H9 (cell line): ENCODE data around the gene LSS. TPM values are rescaled to one million over a fixed set of nuclear protein-coding genes. Genes with fewer than 3 reads are reported as not detected.

ENCODE experiments used
- DNase-seq: peaks from one replicate; pipeline ENCODE4 v3.0.0-alpha.2; 2017
- H2AFZ ChIP-seq: one replicate; pipeline ENCODE4 v1.6.1; 2013; ENCODE audit warnings: mild to moderate bottlenecking, low read length, control low read depth, moderate library complexity
- H2AK5ac ChIP-seq: 2 replicates; pipeline ENCODE4 v1.6.1; 2013; ENCODE audit warnings: low read length, control low read depth, mixed read lengths; ENCODE audit not compliant: insufficient read length
- H2BK120ac ChIP-seq: one replicate; pipeline ENCODE4 v1.6.1; 2013; ENCODE audit warnings: low read depth, mild to moderate bottlenecking, low read length, control low read depth, inconsistent platforms; ENCODE audit not compliant: poor library complexity, severe bottlenecking
- H2BK12ac ChIP-seq: 2 replicates; pipeline ENCODE4 v1.6.1; 2013; ENCODE audit warnings: low read length, control low read depth, mixed read lengths, low read depth; ENCODE audit not compliant: insufficient read length
- H2BK15ac ChIP-seq: 2 replicates; pipeline ENCODE4 v1.6.1; 2013; ENCODE audit warnings: low read depth, low read length, control low read depth
- H2BK20ac ChIP-seq: one replicate; pipeline ENCODE4 v1.6.1; 2013; ENCODE audit warnings: low read depth, mild to moderate bottlenecking, low read length, control low read depth, inconsistent platforms; ENCODE audit not compliant: poor library complexity, severe bottlenecking
- H2BK5ac ChIP-seq: 2 replicates; pipeline ENCODE4 v1.6.1; 2013; ENCODE audit warnings: low read length, control low read depth, mixed read lengths; ENCODE audit not compliant: insufficient read length
- H3K14ac ChIP-seq: 2 replicates; pipeline ENCODE4 v1.6.1; 2013; ENCODE audit warnings: low read length, control low read depth; ENCODE audit not compliant: insufficient read depth
- H3K18ac ChIP-seq: 2 replicates; pipeline ENCODE4 v1.6.1; 2013; ENCODE audit warnings: low read depth, mild to moderate bottlenecking, mixed read lengths, low read length, control low read depth; ENCODE audit not compliant: insufficient read length
- H3K23ac ChIP-seq: 2 replicates; pipeline ENCODE4 v1.6.1; 2013; ENCODE audit warnings: low read length, control low read depth, mixed read lengths, low read depth; ENCODE audit not compliant: insufficient read length
- H3K23me2 ChIP-seq: 2 replicates; pipeline ENCODE4 v1.6.1; 2013; ENCODE audit warnings: low read depth, mild to moderate bottlenecking, mixed read lengths, low read length, control low read depth; ENCODE audit not compliant: insufficient read length, poor library complexity, severe bottlenecking
- H3K27ac ChIP-seq: 2 replicates; pipeline ENCODE4 v1.5.1; 2013; ENCODE audit warnings: low read length, control low read depth, mixed read lengths, low read depth; ENCODE audit not compliant: insufficient read length
- H3K27me3 ChIP-seq: 2 replicates; pipeline ENCODE4 v1.6.1; 2013; ENCODE audit warnings: low read length, control low read depth, inconsistent platforms; ENCODE audit not compliant: insufficient read depth
- H3K4ac ChIP-seq: 2 replicates; pipeline ENCODE4 v1.6.1; 2013; ENCODE audit warnings: low read depth, mild to moderate bottlenecking, control low read depth, inconsistent platforms, low read length, moderate library complexity
- H3K4me1 ChIP-seq: 2 replicates; pipeline ENCODE4 v1.6.1; 2013; ENCODE audit warnings: low read length, control low read depth, inconsistent platforms; ENCODE audit not compliant: insufficient read depth
- H3K4me2 ChIP-seq: 2 replicates; pipeline ENCODE4 v1.6.1; 2013; ENCODE audit warnings: low read length, control low read depth, mixed read lengths; ENCODE audit not compliant: insufficient read length, insufficient read depth
- H3K56ac ChIP-seq: 2 replicates; pipeline ENCODE4 v1.6.1; 2013; ENCODE audit warnings: low read depth, mild to moderate bottlenecking, mixed read lengths, low read length, control low read depth; ENCODE audit not compliant: insufficient read length
- H3K79me1 ChIP-seq: 2 replicates; pipeline ENCODE4 v1.6.1; 2013; ENCODE audit warnings: low read depth, mild to moderate bottlenecking, moderate library complexity, low read length, control low read depth, inconsistent platforms; ENCODE audit not compliant: insufficient read depth, poor library complexity, severe bottlenecking
- H3K79me2 ChIP-seq: 2 replicates; pipeline ENCODE4 v1.6.1; 2013; ENCODE audit warnings: low read length, control low read depth, inconsistent platforms; ENCODE audit not compliant: insufficient read depth
- H3K9ac ChIP-seq: 2 replicates; pipeline ENCODE4 v1.6.1; 2013; ENCODE audit warnings: low read length, control low read depth, mixed read lengths; ENCODE audit not compliant: insufficient read length; ENCODE audit errors: extremely low read depth
- H3K9me3 ChIP-seq: one replicate; pipeline ENCODE4 v1.6.1; 2013; ENCODE audit warnings: low read depth, low read length, inconsistent platforms; ENCODE audit not compliant: control insufficient read depth
- H3T11ph ChIP-seq: one replicate; pipeline ENCODE4 v1.6.1; 2013; ENCODE audit warnings: mild to moderate bottlenecking, low read length, control low read depth, inconsistent platforms
- H4K20me1 ChIP-seq: one replicate; pipeline ENCODE4 v1.6.1; 2013; ENCODE audit not compliant: control insufficient read depth, insufficient read length, insufficient read depth
- H4K5ac ChIP-seq: 2 replicates; pipeline ENCODE4 v1.6.1; 2013; ENCODE audit warnings: low read depth, mild to moderate bottlenecking, mixed read lengths, low read length, control low read depth; ENCODE audit not compliant: insufficient read length
- H4K8ac ChIP-seq: replicated peaks from 2 replicates; pipeline ENCODE4 v1.6.1; 2013; ENCODE audit warnings: low read length, control low read depth, mixed read lengths, low read depth; ENCODE audit not compliant: insufficient read length
- H4K91ac ChIP-seq: 2 replicates; pipeline ENCODE4 v1.6.1; 2013; ENCODE audit warnings: low read depth, mild to moderate bottlenecking, moderate library complexity, mixed read lengths, low read length, control low read depth; ENCODE audit not compliant: insufficient read length
- H3K27ac Mint-ChIP-seq, 3 experiments: 2 replicates in 2 of 3; 3 replicates in 1 of 3; pipeline ENCODE4 v1.8.0; 2020 to 2021; ENCODE audit warnings: mixed read lengths in 3 of 3, mild to moderate bottlenecking in 1 of 3, moderate library complexity in 1 of 3
- H3K27me3 Mint-ChIP-seq: 2 replicates; pipeline ENCODE4 v1.8.0; 2021; ENCODE audit warnings: low read depth, mild to moderate bottlenecking, moderate library complexity, mixed read lengths
- H3K36me3 Mint-ChIP-seq, 3 experiments: 2 replicates in 2 of 3; 3 replicates in 1 of 3; pipeline ENCODE4 v1.8.0; 2020 to 2021; ENCODE audit warnings: low read depth in 3 of 3, mixed read lengths in 3 of 3; ENCODE audit not compliant: insufficient read depth in 1 of 3
- H3K4me1 Mint-ChIP-seq, 2 experiments: 2 replicates each; pipeline ENCODE4 v1.8.0; 2020; ENCODE audit warnings: mixed read lengths in 2 of 2
- H3K4me3 Mint-ChIP-seq, 2 experiments: 2 replicates in 1 of 2; 3 replicates in 1 of 2; pipeline ENCODE4 v1.8.0; 2020 to 2021; ENCODE audit warnings: mild to moderate bottlenecking in 2 of 2, mixed read lengths in 2 of 2, moderate library complexity in 1 of 2
- H3K9me3 Mint-ChIP-seq, 2 experiments: 2 replicates in 1 of 2; 3 replicates in 1 of 2; pipeline ENCODE4 v1.8.0; 2020; ENCODE audit warnings: mild to moderate bottlenecking in 2 of 2, mixed read lengths in 2 of 2, moderate library complexity in 1 of 2
- WGBS: extraction: QIAGEN DNeasy Blood & Tissue Kit; methylation state at CpG from one replicate; pipeline ENCODE4 v1.1.7; 2013; ENCODE audit warnings: missing lambda C conversion rate, low lambda C conversion rate, mixed read lengths; ENCODE audit not compliant: insufficient read length; ENCODE audit errors: extremely low coverage; 5-methylcytosine and 5-hydroxymethylcytosine counted together
- total RNA-seq: library from RNA; stranded (reverse); gene quantifications from 2 replicates; pipeline ENCODE4 v1.2.1, GENCODE V29; 2021
- TF ChIP-seq, protein P1 (sequence below): fragments of 200-600 bp; sonication (generic); conservative IDR thresholded peaks from 3 replicates; pipeline ENCODE4 v1.8.0; 2021; ENCODE audit warnings: antibody characterized with exemption, mild to moderate bottlenecking

Gene LSS
- total RNA-seq, 1 experiment from 2014 or later: 69.2 TPM

GRCh38 chr21:46139686-46140085 is 88.9 kb downstream of the LSS start:
- Histone ChIP-seq H2BK12ac (no peak overlapping the region), H3K23me2 (no peaks in the 10 kb centered on the region), H3K9me3 (no peaks in the 10 kb centered on the region), H3K27ac (no peak overlapping the region), H4K91ac (no peak overlapping the region), H3K79me2 (no peaks in the 10 kb centered on the region), H4K8ac (no peak overlapping the region), H3K4me2 (peak overlapping the region; percentile 29), H3T11ph (no peak overlapping the region), H3K4ac (no peak overlapping the region), H2BK5ac (no peak overlapping the region), H4K5ac (no peak overlapping the region), H2AK5ac (no peak overlapping the region), H2AFZ (no peak overlapping the region), H3K9ac (no peak overlapping the region), H3K79me1 (no peaks in the 10 kb centered on the region), H2BK120ac (no peak overlapping the region), H3K23ac (no peak overlapping the region), H3K4me1 (no peaks in the 10 kb centered on the region), H3K14ac (no peak overlapping the region), H3K27me3 (no peaks in the 10 kb centered on the region; the same call in 1 of the 2 replicates), H2BK15ac (no peak overlapping the region), H3K56ac (no peak overlapping the region), H4K20me1 (no peaks in the 10 kb centered on the region), H2BK20ac (no peak overlapping the region), H3K18ac (no peak overlapping the region)
- H3K4me3 Mint-ChIP-seq: no peak overlapping the region; a peak in 1 of 5 replicates
- peaks cover 7 to 8% (median 7%) of the 10 kb centered on the region in 3 experiments; a peak in 5 of 7 replicates for H3K36me3 Mint-ChIP-seq
- no peak for DNase-seq
- no CpG with 5 or more reads among the region's 15 CpGs for WGBS
- H3K27me3 Mint-ChIP-seq: peaks cover 37% of the 10 kb centered on the region
- no peak overlapping the region for H3K27ac Mint-ChIP-seq
- peaks cover 1% of the 10 kb centered on the region in 2 experiments; a peak in 1 of 5 replicates for H3K9me3 Mint-ChIP-seq
- TF ChIP-seq, protein P1, sequence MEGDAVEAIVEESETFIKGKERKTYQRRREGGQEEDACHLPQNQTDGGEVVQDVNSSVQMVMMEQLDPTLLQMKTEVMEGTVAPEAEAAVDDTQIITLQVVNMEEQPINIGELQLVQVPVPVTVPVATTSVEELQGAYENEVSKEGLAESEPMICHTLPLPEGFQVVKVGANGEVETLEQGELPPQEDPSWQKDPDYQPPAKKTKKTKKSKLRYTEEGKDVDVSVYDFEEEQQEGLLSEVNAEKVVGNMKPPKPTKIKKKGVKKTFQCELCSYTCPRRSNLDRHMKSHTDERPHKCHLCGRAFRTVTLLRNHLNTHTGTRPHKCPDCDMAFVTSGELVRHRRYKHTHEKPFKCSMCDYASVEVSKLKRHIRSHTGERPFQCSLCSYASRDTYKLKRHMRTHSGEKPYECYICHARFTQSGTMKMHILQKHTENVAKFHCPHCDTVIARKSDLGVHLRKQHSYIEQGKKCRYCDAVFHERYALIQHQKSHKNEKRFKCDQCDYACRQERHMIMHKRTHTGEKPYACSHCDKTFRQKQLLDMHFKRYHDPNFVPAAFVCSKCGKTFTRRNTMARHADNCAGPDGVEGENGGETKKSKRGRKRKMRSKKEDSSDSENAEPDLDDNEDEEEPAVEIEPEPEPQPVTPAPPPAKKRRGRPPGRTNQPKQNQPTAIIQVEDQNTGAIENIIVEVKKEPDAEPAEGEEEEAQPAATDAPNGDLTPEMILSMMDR: no peak
- peaks cover 27 to 32% of the 10 kb centered on the region in 2 experiments for H3K4me1 Mint-ChIP-seq
